Naive B cell (primary cell): ENCODE results near the gene TOMM40L. TPM values are rescaled to one million over a fixed set of nuclear protein-coding genes. Genes with fewer than 3 reads are reported as not detected.

ENCODE experiments used
- ATAC-seq, 2 donors: fragments of 150-1000 bp; cut with Tn5 transposase; 2 replicates each; pipeline ENCODE4 v1.10.0; 2021; ENCODE audit warnings: low read depth in 2 of 2, mild to moderate bottlenecking in 2 of 2, moderate library complexity in 2 of 2
- DNase-seq: peaks from one replicate; pipeline ENCODE4 v3.0.0; 2022
- H3K27ac Mint-ChIP-seq, 6 donors: one replicate each; pipeline ENCODE4 v1.8.0; 2020 to 2022; ENCODE audit warnings: mild to moderate bottlenecking in 6 of 6, mixed read lengths in 6 of 6, moderate library complexity in 5 of 6, inconsistent platforms in 2 of 6
- H3K27me3 Mint-ChIP-seq, 3 donors: one replicate each; pipeline ENCODE4 v1.8.0; 2021 to 2022; ENCODE audit warnings: mixed read lengths in 3 of 3, mild to moderate bottlenecking in 1 of 3
- H3K36me3 Mint-ChIP-seq, 2 donors: one replicate each; pipeline ENCODE4 v1.8.0; 2020 to 2022; ENCODE audit warnings: mixed read lengths in 2 of 2, inconsistent platforms in 1 of 2, mild to moderate bottlenecking in 1 of 2
- H3K4me1 Mint-ChIP-seq, 3 donors: one replicate each; pipeline ENCODE4 v1.8.0; 2020 to 2022; ENCODE audit warnings: mixed read lengths in 3 of 3, inconsistent platforms in 1 of 3, mild to moderate bottlenecking in 1 of 3, moderate library complexity in 1 of 3
- H3K4me3 Mint-ChIP-seq, 8 donors: one replicate each; pipeline ENCODE4 v1.8.0; 2020 to 2022; ENCODE audit warnings: mild to moderate bottlenecking in 8 of 8, mixed read lengths in 8 of 8, moderate library complexity in 8 of 8, inconsistent platforms in 2 of 8
- H3K9me3 Mint-ChIP-seq, 7 donors: one replicate each; pipeline ENCODE4 v1.8.0; 2020 to 2022; ENCODE audit warnings: mixed read lengths in 7 of 7, mild to moderate bottlenecking in 5 of 7, inconsistent platforms in 2 of 7, moderate library complexity in 1 of 7
- polyA plus RNA-seq, 6 donors: library from polyadenylated mRNA; unstranded; fragments of 300-500 nt; fragmentation: Illumina TruSeq; gene quantifications; one replicate each; pipeline ENCODE4 v1.2.3, GENCODE V29; 2021; ENCODE audit warnings: low read depth in 6 of 6

The TOMM40L gene
- polyA plus RNA-seq, 6 donors from 2014 or later: 1.5 to 5.8 (median 4.4) TPM

- DNase-seq (no peak), ATAC-seq (no peak)
- Mint-ChIP-seq H3K4me3 (peak overlapping the region in 4 of 8 donors; percentile 21 to 73 (median 36)), H3K4me1 (peaks cover 31 to 53% (median 32%) of the 10 kb centered on the region in 3 donors), H3K36me3 (peaks cover 9 to 10% of the 10 kb centered on the region in 2 donors), H3K9me3 (no peaks in the 10 kb centered on the region), H3K27me3 (peaks cover 0 to 8% (median 0%) of the 10 kb centered on the region in 3 donors), H3K27ac (peak overlapping the region in 4 of 6 donors; percentile 56 to 93 (median 80))
Measured at GRCh38 chr1:161200421-161200991, 25.4 kb upstream of the TOMM40L start.

GRCh38 chr1:161200992-161201835 is 24.6 kb upstream of the TOMM40L start:
- H3K27me3 Mint-ChIP-seq: peaks cover 0 to 8% (median 0%) of the 10 kb centered on the region in 3 donors
- H3K9me3 Mint-ChIP-seq: no peaks in the 10 kb centered on the region
- peak overlapping the region; percentile 89 to 99 (median 96) for H3K4me3 Mint-ChIP-seq
- DNase-seq: no peak
- peaks cover 26 to 49% (median 28%) of the 10 kb centered on the region in 3 donors for H3K4me1 Mint-ChIP-seq
- peaks cover 13 to 15% of the 10 kb centered on the region in 2 donors for H3K36me3 Mint-ChIP-seq
- no peak for ATAC-seq
- H3K27ac Mint-ChIP-seq: peak overlapping the region; percentile 93 to 98 (median 96)

- H3K27ac Mint-ChIP-seq: peak within 1 kb of the TSS; percentile 93 to 98 (median 96)
- peaks cover 0 to 8% (median 0%) of the 10 kb centered on the region in 3 donors for H3K27me3 Mint-ChIP-seq
- H3K4me3 Mint-ChIP-seq: peak within 1 kb of the TSS; percentile 89 to 99 (median 96)
- H3K4me1 Mint-ChIP-seq: peaks cover 29 to 50% (median 31%) of the 10 kb centered on the region in 3 donors
- DNase-seq: peak; percentile 93
- peaks cover 17 to 20% of the 10 kb centered on the region in 2 donors for H3K36me3 Mint-ChIP-seq
- H3K9me3 Mint-ChIP-seq: no peaks in the 10 kb centered on the region
- peak; percentile 98 to 99 for ATAC-seq
Measured at GRCh38 chr1:161201836-161202712, 23.8 kb upstream of the TOMM40L start, which contains the start of gene NDUFS2. NDUFS2 (plus strand) TSS chr1:161202367; CDS start chr1:161202386, 19 bp downstream.

GRCh38 chr1:161206411-161207140 is 19.3 kb upstream of the TOMM40L start:
- H3K36me3 Mint-ChIP-seq: peaks cover 34 to 45% of the 10 kb centered on the region in 2 donors
- no peak for DNase-seq
- H3K27ac Mint-ChIP-seq: peak overlapping the region in 1 of 6 donors; percentile 60
- H3K27me3 Mint-ChIP-seq: peaks cover 0 to 8% (median 4%) of the 10 kb centered on the region in 3 donors
- H3K9me3 Mint-ChIP-seq: no peaks in the 10 kb centered on the region
- H3K4me1 Mint-ChIP-seq: peaks cover 21 to 49% (median 38%) of the 10 kb centered on the region in 3 donors
- peak overlapping the region in 3 of 8 donors; percentile 20 to 52 (median 51) for H3K4me3 Mint-ChIP-seq
- no peak for ATAC-seq

- Mint-ChIP-seq H3K27ac (no peak overlapping the region), H3K36me3 (peaks cover 38 to 51% of the 10 kb centered on the region in 2 donors), H3K9me3 (no peaks in the 10 kb centered on the region), H3K27me3 (peaks cover 0 to 8% (median 4%) of the 10 kb centered on the region in 3 donors), H3K4me1 (peaks cover 21 to 43% (median 38%) of the 10 kb centered on the region in 3 donors), H3K4me3 (no peak overlapping the region)
- DNase-seq (no peak), ATAC-seq (no peak)
Measured at GRCh38 chr1:161207173-161207572, 18.7 kb upstream of the TOMM40L start.

- DNase-seq: peak; percentile 71
- peaks cover 42 to 63% of the 10 kb centered on the region in 2 donors for H3K36me3 Mint-ChIP-seq
Measured at GRCh38 chr1:161209790-161210409, 16.0 kb upstream of the TOMM40L start.

GRCh38 chr1:161214369-161214768 is 11.5 kb upstream of the TOMM40L start:
- Mint-ChIP-seq H3K27me3 (peaks cover 21 to 36% (median 31%) of the 10 kb centered on the region in 3 donors), H3K36me3 (peaks cover 27 to 51% of the 10 kb centered on the region in 2 donors), H3K9me3 (no peaks in the 10 kb centered on the region), H3K27ac (no peak overlapping the region), H3K4me3 (peak overlapping the region in 2 of 8 donors; percentile 15 to 50), H3K4me1 (peaks cover 26 to 42% (median 35%) of the 10 kb centered on the region in 3 donors)
- no peak for DNase-seq
- no peak for ATAC-seq

More at GRCh38 chr1:161209790-161210409, 16.0 kb upstream of the TOMM40L start:
- H3K27ac Mint-ChIP-seq: peak overlapping the region in 1 of 6 donors; percentile 93
- peaks cover 5 to 16% (median 16%) of the 10 kb centered on the region in 3 donors for H3K27me3 Mint-ChIP-seq
- peak; percentile 91 to 96 for ATAC-seq
- no peaks in the 10 kb centered on the region for H3K9me3 Mint-ChIP-seq
- H3K4me1 Mint-ChIP-seq: peaks cover 15 to 31% (median 26%) of the 10 kb centered on the region in 3 donors
- peak overlapping the region in 1 of 8 donors; percentile 16 for H3K4me3 Mint-ChIP-seq

- DNase-seq: no peak
- no peak for ATAC-seq
- peak within 1 kb of the TSS in 1 of 6 donors; percentile 34 for H3K27ac Mint-ChIP-seq
- H3K27me3 Mint-ChIP-seq: peaks cover 24 to 40% (median 33%) of the 10 kb centered on the region in 3 donors
- no peaks in the 10 kb centered on the region for H3K9me3 Mint-ChIP-seq
- peaks cover 20 to 44% of the 10 kb centered on the region in 2 donors for H3K36me3 Mint-ChIP-seq
- H3K4me3 Mint-ChIP-seq: peak within 1 kb of the TSS in 3 of 8 donors; percentile 36 to 76 (median 75)
- H3K4me1 Mint-ChIP-seq: peaks cover 20 to 35% (median 28%) of the 10 kb centered on the region in 3 donors
Measured at GRCh38 chr1:161215076-161215475, 10.8 kb upstream of the TOMM40L start, which contains the start of gene FCER1G. FCER1G (plus strand) TSS chr1:161215295; CDS start chr1:161215322, 27 bp downstream.

GRCh38 chr1:161216945-161217712 is 8.7 kb upstream of the TOMM40L start:
- Mint-ChIP-seq H3K36me3 (peaks cover 13 to 26% of the 10 kb centered on the region in 2 donors), H3K27me3 (peaks cover 39 to 48% (median 48%) of the 10 kb centered on the region in 3 donors), H3K27ac (peak overlapping the region in 3 of 6 donors; percentile 9 to 65 (median 62)), H3K4me3 (peak overlapping the region in 1 of 8 donors; percentile 42), H3K4me1 (peaks cover 19 to 34% (median 26%) of the 10 kb centered on the region in 3 donors), H3K9me3 (no peaks in the 10 kb centered on the region)
- ATAC-seq (peak; percentile 90 to 94), DNase-seq (peak; percentile 57)

- Mint-ChIP-seq H3K4me1 (peaks cover 19 to 34% (median 26%) of the 10 kb centered on the region in 3 donors), H3K36me3 (peaks cover 13 to 25% of the 10 kb centered on the region in 2 donors)
Measured at GRCh38 chr1:161217831-161218230, 8.0 kb upstream of the TOMM40L start.

More at GRCh38 chr1:161217831-161218230, 8.0 kb upstream of the TOMM40L start:
- peaks cover 46 to 55% (median 54%) of the 10 kb centered on the region in 3 donors for H3K27me3 Mint-ChIP-seq
- DNase-seq (no peak), ATAC-seq (no peak)
- H3K4me3 Mint-ChIP-seq: peak overlapping the region in 1 of 8 donors; percentile 6
- H3K27ac Mint-ChIP-seq: peak overlapping the region in 3 of 6 donors; percentile 9 to 65 (median 62)
- H3K9me3 Mint-ChIP-seq: no peaks in the 10 kb centered on the region
